Measurements from ENCODE around the gene MAGEA10.

GRCh38 chrX:152177052-152177451 lies 38.7 kb upstream of the MAGEA10 start:
- TF ChIP-seq, protein P1, sequence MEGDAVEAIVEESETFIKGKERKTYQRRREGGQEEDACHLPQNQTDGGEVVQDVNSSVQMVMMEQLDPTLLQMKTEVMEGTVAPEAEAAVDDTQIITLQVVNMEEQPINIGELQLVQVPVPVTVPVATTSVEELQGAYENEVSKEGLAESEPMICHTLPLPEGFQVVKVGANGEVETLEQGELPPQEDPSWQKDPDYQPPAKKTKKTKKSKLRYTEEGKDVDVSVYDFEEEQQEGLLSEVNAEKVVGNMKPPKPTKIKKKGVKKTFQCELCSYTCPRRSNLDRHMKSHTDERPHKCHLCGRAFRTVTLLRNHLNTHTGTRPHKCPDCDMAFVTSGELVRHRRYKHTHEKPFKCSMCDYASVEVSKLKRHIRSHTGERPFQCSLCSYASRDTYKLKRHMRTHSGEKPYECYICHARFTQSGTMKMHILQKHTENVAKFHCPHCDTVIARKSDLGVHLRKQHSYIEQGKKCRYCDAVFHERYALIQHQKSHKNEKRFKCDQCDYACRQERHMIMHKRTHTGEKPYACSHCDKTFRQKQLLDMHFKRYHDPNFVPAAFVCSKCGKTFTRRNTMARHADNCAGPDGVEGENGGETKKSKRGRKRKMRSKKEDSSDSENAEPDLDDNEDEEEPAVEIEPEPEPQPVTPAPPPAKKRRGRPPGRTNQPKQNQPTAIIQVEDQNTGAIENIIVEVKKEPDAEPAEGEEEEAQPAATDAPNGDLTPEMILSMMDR (IDR thresholded peaks at IDR 0.05), result no peak
- TF ChIP-seq POLR2A (IDR thresholded peaks at IDR 0.05), result no peak
